Airway epithelial cell (primary cell): Measurements from ENCODE around the gene ETNK1. TPM values are rescaled to one million over a fixed set of nuclear protein-coding genes. Genes with fewer than 3 reads are reported as not detected.

Experiments
- total RNA-seq: library from RNA; depleted of rRNA; stranded (reverse); fragments of >200 nt; gene quantifications from 2 replicates; pipeline ENCODE4 v1.2.3, GENCODE V29; 2015

ETNK1 gene, protein sequence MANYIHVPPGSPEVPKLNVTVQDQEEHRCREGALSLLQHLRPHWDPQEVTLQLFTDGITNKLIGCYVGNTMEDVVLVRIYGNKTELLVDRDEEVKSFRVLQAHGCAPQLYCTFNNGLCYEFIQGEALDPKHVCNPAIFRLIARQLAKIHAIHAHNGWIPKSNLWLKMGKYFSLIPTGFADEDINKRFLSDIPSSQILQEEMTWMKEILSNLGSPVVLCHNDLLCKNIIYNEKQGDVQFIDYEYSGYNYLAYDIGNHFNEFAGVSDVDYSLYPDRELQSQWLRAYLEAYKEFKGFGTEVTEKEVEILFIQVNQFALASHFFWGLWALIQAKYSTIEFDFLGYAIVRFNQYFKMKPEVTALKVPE
- 15.6 and 16.4 TPM in 2 replicates for total RNA-seq

DNA sequence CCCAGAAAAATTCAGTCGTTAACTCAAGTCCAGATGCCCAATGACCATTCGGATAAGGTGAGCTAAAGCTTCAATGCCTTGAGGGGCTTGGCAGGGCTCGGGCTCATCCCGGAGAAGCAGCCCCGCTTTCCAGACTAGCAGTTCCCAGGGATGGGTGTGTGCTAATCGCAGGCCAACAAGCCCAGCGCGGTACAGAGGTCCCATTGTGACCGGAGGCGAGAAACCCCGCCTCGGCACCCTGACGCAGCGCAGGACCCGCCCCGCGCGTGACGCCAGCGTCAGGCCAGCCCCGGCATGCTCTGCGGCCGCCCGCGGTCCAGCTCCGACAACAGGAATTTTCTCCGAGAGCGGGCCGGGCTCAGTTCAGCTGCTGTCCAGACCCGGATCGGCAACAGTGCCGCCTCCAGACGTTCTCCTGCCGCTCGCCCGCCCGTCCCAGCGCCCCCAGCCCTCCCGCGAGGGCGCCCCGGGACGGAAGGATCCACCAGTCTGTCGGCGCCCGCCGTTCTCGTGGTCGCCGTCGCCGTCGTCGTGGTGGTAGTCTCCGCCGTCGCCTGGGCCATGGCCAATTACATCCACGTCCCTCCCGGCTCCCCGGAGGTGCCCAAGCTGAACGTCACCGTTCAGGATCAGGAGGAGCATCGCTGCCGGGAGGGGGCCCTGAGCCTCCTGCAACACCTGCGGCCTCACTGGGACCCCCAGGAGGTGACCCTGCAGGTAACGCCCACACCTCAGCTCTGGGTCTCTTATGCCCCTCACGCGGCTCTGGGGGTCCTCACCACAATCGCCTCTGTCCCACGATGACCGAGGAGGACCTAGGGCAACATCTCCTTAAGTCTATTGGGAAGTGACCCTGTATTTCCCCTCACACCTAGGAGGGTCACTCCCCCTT is at the start of gene ETNK1:
ETNK1 (plus strand) TSS at position 302 of the 892 bp plus-strand sequence; CDS start at position 562, 260 bp downstream.

Other genes with a start within 250 kb of the ETNK1 start
- 10.2 and 12.8 TPM in 2 replicates for gene C2CD5, start 80.6 kb upstream of the ETNK1 start, total RNA-seq